PC-3 (cell line): ENCODE results near the gene FAM20B.

ENCODE experiments used
- EZH2 ChIP-seq: fragments of 300-600 bp; sonication (generic); IDR thresholded peaks from one replicate; pipeline ENCODE4 v1.6.1; 2017; ENCODE audit warnings: antibody characterized with exemption, mild to moderate bottlenecking, low read length; ENCODE audit not compliant: unreplicated experiment
- EZH2phosphoT487 ChIP-seq: fragments of 300-600 bp; sonication (generic); IDR thresholded peaks from 2 replicates; pipeline ENCODE4 v1.6.1; 2018; ENCODE audit warnings: mild to moderate bottlenecking, antibody characterized with exemption, low read length, borderline replicate concordance
- TF ChIP-seq, protein P1 (sequence below): fragments of 300-600 bp; sonication (generic); conservative IDR thresholded peaks from 2 replicates; pipeline ENCODE4 v1.5.1; 2017; ENCODE audit warnings: antibody characterized with exemption, low read depth, mild to moderate bottlenecking, low read length

- TF ChIP-seq, protein P1, sequence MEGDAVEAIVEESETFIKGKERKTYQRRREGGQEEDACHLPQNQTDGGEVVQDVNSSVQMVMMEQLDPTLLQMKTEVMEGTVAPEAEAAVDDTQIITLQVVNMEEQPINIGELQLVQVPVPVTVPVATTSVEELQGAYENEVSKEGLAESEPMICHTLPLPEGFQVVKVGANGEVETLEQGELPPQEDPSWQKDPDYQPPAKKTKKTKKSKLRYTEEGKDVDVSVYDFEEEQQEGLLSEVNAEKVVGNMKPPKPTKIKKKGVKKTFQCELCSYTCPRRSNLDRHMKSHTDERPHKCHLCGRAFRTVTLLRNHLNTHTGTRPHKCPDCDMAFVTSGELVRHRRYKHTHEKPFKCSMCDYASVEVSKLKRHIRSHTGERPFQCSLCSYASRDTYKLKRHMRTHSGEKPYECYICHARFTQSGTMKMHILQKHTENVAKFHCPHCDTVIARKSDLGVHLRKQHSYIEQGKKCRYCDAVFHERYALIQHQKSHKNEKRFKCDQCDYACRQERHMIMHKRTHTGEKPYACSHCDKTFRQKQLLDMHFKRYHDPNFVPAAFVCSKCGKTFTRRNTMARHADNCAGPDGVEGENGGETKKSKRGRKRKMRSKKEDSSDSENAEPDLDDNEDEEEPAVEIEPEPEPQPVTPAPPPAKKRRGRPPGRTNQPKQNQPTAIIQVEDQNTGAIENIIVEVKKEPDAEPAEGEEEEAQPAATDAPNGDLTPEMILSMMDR = no peak
- TF ChIP-seq EZH2phosphoT487 (no peak), EZH2 (no peak)
Observed at GRCh38 chr1:179012038-179012437, 13.7 kb upstream of the FAM20B start.
